Esophagus squamous epithelium (tissue), 4 donors: ENCODE measurements around the gene PCDHGC3.

ENCODE experiments used
- POLR2A ChIP-seq, 4 donors: fragments of 450-650 bp; IDR thresholded peaks; one replicate each; pipeline ENCODE4 v1.6.1; 2017; ENCODE audit warnings: antibody characterized with exemption in 4 of 4, mild to moderate bottlenecking in 4 of 4, moderate library complexity in 3 of 4
- TF ChIP-seq, protein P1 (sequence below), 6 experiments: fragments of 450-650 bp in 4 of 6; fragments of 200-600 bp in 2 of 6; sonication (generic) in 2 of 6; IDR thresholded peaks; one replicate each; pipeline ENCODE4 v1.5.1; 2016 to 2019; ENCODE audit warnings: antibody characterized with exemption in 6 of 6, mild to moderate bottlenecking in 4 of 6, moderate library complexity in 4 of 6

DNA sequence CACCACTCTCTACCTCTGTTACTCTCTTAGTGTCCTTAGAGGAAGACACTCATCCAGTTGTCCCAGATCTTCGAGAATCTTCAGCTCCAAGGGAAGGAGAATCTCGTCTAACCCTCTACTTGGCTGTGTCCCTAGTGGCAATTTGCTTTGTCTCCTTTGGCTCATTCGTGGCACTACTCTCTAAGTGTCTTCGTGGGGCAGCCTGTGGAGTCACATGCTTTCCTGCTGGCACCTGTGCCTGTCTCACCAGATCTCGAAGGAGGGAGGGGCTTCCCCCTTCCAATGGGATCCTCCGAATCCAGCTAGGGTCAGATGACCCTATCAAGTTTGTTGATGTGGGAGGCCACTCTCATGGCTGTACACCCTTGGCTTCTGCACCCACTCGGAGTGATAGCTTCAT, 11.4 kb downstream of the PCDHGC3 start:
- TF ChIP-seq, protein P1, sequence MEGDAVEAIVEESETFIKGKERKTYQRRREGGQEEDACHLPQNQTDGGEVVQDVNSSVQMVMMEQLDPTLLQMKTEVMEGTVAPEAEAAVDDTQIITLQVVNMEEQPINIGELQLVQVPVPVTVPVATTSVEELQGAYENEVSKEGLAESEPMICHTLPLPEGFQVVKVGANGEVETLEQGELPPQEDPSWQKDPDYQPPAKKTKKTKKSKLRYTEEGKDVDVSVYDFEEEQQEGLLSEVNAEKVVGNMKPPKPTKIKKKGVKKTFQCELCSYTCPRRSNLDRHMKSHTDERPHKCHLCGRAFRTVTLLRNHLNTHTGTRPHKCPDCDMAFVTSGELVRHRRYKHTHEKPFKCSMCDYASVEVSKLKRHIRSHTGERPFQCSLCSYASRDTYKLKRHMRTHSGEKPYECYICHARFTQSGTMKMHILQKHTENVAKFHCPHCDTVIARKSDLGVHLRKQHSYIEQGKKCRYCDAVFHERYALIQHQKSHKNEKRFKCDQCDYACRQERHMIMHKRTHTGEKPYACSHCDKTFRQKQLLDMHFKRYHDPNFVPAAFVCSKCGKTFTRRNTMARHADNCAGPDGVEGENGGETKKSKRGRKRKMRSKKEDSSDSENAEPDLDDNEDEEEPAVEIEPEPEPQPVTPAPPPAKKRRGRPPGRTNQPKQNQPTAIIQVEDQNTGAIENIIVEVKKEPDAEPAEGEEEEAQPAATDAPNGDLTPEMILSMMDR (IDR thresholded peaks at IDR 0.05): no peak
- no peak for TF ChIP-seq POLR2A (IDR thresholded peaks at IDR 0.05)
